Mesothelial cell of epicardium (in vitro differentiated cells): ENCODE results near the gene APCDD1L. TPM values are rescaled to one million over a fixed set of nuclear protein-coding genes. Genes with fewer than 3 reads are reported as not detected.
"Not testable (repeated sequence)": the region's sequence is repeated elsewhere in the genome, so short reads cannot be mapped to it uniquely, and the experiment has no call there.

Experiments used
- DNase-seq, 2 experiments: peaks; one replicate each; pipeline ENCODE4 v3.0.0; 2021; ENCODE audit warnings: low spot score in 2 of 2; ENCODE audit not compliant: unreplicated experiment in 2 of 2
- H3K27ac Mint-ChIP-seq: 2 replicates; pipeline ENCODE4 v1.8.0; 2021; ENCODE audit warnings: mixed read lengths
- H3K27me3 Mint-ChIP-seq: 2 replicates; pipeline ENCODE4 v1.8.0; 2021; ENCODE audit warnings: low read depth, mixed read lengths
- H3K36me3 Mint-ChIP-seq: 2 replicates; pipeline ENCODE4 v1.8.0; 2021; ENCODE audit warnings: mixed read lengths
- H3K4me1 Mint-ChIP-seq: 2 replicates; pipeline ENCODE4 v1.8.0; 2021; ENCODE audit warnings: mixed read lengths
- H3K4me3 Mint-ChIP-seq: 2 replicates; pipeline ENCODE4 v1.8.0; 2021; ENCODE audit warnings: mild to moderate bottlenecking, moderate library complexity, mixed read lengths
- H3K9me3 Mint-ChIP-seq: 2 replicates; pipeline ENCODE4 v1.8.0; 2021; ENCODE audit warnings: mixed read lengths
- CTCF ChIP-seq: fragments of 200-600 bp; sonication (generic); IDR thresholded peaks from one replicate; pipeline ENCODE4 v1.5.0; 2021; ENCODE audit warnings: antibody characterized with exemption; ENCODE audit not compliant: unreplicated experiment
- total RNA-seq: library from RNA; stranded (reverse); gene quantifications from 3 replicates; pipeline ENCODE4 v1.2.1, GENCODE V29; 2021

Gene APCDD1L
- total RNA-seq, 1 donor from 2014 or later = not detected

DNA sequence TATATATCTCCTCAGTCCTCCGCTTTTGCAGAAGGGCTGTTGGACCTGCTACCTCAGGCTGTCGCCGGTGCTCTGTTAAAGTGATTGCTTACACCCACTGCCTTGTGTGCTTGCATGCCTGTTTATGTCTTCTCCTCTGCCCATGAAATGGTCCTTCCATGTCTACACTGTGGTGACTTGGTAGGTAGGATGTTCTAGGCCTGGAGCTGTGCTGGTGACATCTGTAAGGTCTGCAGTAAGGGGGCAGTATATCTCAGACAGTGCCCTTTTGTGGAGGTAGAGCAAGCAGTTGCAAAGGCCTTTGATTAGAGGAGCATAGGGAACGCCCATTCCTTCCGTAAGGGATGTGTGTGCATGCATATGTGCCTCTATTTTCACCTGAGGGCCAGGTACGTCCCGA lies 85.9 kb downstream of the APCDD1L start:
- H3K36me3 Mint-ChIP-seq = peaks cover 16% of the 10 kb centered on the region
- peaks cover 3% of the 10 kb centered on the region for H3K9me3 Mint-ChIP-seq
- peaks cover 9% of the 10 kb centered on the region for H3K4me1 Mint-ChIP-seq
- no peak overlapping the region for H3K27ac Mint-ChIP-seq
- TF ChIP-seq CTCF = no peak
- no peaks in the 10 kb centered on the region for H3K27me3 Mint-ChIP-seq
- DNase-seq = no peak
- H3K4me3 Mint-ChIP-seq = no peak overlapping the region

GRCh38 chr20:58428364-58428763 lies 86.8 kb downstream of the APCDD1L start:
- TF ChIP-seq CTCF = no peak
- H3K27me3 Mint-ChIP-seq = no peaks in the 10 kb centered on the region
- H3K36me3 Mint-ChIP-seq = peaks cover 16% of the 10 kb centered on the region
- peaks cover 19% of the 10 kb centered on the region for H3K4me1 Mint-ChIP-seq
- no peak overlapping the region for H3K27ac Mint-ChIP-seq
- H3K4me3 Mint-ChIP-seq = no peak overlapping the region
- DNase-seq = no peak
- peaks cover 3% of the 10 kb centered on the region for H3K9me3 Mint-ChIP-seq

DNA sequence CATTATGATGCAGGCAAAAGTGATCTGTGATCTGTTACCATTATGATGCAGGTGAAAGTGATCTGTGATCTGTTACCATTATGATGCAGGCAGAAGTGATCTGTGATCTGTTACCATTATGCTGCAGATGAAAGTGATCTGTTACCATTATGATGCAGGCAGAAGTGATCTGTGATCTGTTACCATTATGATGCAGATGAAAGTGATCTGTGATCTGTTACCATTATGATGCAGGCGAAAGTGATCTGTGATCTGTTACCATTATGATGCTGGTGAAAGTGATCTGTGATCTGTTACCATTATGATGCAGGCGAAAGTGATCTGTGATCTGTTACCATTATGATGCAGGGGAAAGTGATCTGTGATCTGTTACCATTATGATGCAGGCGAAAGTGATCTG lies 87.6 kb downstream of the APCDD1L start:
- not testable (repeated sequence) for H3K4me3 Mint-ChIP-seq, H3K9me3 Mint-ChIP-seq

DNA sequence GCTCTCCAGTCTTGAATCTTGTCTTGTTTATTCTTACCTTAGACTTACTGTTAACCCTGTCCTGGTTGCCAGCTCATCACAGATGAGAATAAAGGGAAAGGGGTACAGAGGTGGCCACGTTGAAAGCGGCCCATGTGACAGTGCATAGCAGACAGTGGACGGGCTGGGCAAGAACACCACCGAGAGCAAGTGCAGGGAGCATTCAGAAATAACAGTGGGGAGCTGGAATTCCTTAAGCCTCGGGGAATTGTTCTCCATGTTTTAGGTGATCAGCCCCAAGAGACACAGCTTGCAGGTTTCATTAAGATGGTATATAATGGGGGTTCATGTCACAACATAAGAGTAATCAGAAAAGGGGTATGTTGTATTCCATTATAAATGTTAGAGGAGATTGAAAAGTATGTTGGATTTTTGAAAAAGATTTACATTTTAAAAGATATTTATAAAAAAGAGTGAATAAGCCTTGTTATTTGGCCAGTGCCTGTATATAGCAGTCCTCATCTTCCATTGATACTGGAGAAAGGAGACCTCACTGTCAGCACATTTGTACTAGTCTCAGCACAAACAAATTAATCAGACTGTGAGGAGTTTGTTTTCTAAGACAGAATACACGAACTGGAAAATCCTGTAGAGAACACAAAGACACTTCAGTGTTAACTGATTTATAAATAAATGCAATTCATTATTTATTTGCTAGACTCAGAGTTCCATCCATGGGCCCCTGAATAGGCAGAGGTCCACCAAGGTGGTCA lies 90.8 kb downstream of the APCDD1L start:
- H3K36me3 Mint-ChIP-seq = peaks cover 21% of the 10 kb centered on the region
- peaks cover 44% of the 10 kb centered on the region for H3K4me1 Mint-ChIP-seq
- no peaks in the 10 kb centered on the region for H3K27me3 Mint-ChIP-seq
- H3K4me3 Mint-ChIP-seq = no peak overlapping the region
- no peak for DNase-seq
- TF ChIP-seq CTCF = no peak
- peak overlapping the region; percentile 77 for H3K27ac Mint-ChIP-seq
- H3K9me3 Mint-ChIP-seq = peaks cover 3% of the 10 kb centered on the region

More for the DNA sequence above, 87.6 kb downstream of the APCDD1L start:
- peaks cover 16% of the 10 kb centered on the region for H3K36me3 Mint-ChIP-seq
- DNase-seq, H3K27ac Mint-ChIP-seq, H3K27me3 Mint-ChIP-seq: not testable (repeated sequence)
- H3K4me1 Mint-ChIP-seq = peaks cover 24% of the 10 kb centered on the region

- Mint-ChIP-seq H3K4me1 (peaks cover 44% of the 10 kb centered on the region), H3K9me3 (no peaks in the 10 kb centered on the region), H3K4me3 (no peak overlapping the region), H3K36me3 (peaks cover 26% of the 10 kb centered on the region), H3K27ac (peak overlapping the region; percentile 90), H3K27me3 (no peaks in the 10 kb centered on the region)
- no peak for DNase-seq
- TF ChIP-seq CTCF = no peak
These were observed 93.7 kb downstream of the APCDD1L start for GRCh38 chr20:58421497-58421850.

DNA sequence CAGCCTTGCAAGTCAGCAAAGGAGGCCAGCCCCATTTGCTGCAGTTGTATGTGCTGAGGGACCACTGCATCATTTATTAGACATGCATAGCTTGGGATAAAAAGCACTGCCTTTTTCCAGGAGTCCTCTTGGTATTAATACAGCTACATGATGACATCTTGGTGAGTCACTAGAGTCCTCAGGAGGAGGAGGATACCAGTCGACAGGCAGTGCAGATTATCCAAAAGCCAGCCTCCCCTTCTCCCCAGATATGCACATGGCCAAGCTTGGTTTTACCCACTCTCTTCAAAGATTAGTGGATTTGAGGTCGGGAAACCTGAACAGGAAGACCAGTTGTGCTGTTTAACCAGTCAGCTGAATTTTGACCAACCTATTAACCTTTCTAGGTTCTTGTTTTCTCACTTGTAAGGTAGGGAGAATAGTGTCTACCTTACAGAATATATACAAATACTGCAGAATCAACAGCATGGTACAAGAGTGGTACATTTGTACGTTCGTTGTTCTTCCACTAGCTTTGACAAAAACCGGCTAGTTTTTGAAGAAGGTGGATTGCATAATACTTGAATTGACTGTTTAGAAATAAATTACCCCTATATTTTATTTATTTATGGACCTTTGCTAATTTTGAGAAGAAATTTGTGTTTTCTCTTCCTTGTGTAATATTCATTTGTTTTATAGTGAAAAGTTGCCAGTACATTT lies 94.3 kb downstream of the APCDD1L start:
- Mint-ChIP-seq H3K9me3 (no peaks in the 10 kb centered on the region), H3K4me3 (no peak overlapping the region), H3K27ac (peak overlapping the region; percentile 90), H3K27me3 (no peaks in the 10 kb centered on the region), H3K4me1 (peaks cover 44% of the 10 kb centered on the region), H3K36me3 (peaks cover 26% of the 10 kb centered on the region)
- DNase-seq = no peak
- no peak for TF ChIP-seq CTCF
